ENCODE data around the gene MEX3C.

The MEX3C gene

GRCh38 chr18:51151185-51151567, 46.3 kb downstream of the MEX3C start:
- no peak for ATAC-seq
- Mint-ChIP-seq H3K4me1 (peaks cover 45% of the 10 kb centered on the region), H3K36me3 (no peaks in the 10 kb centered on the region), H3K9me3 (no peaks in the 10 kb centered on the region), H3K27ac (peak overlapping the region; percentile 100), H3K27me3 (no peaks in the 10 kb centered on the region), H3K4me3 (no peak overlapping the region)

DNA sequence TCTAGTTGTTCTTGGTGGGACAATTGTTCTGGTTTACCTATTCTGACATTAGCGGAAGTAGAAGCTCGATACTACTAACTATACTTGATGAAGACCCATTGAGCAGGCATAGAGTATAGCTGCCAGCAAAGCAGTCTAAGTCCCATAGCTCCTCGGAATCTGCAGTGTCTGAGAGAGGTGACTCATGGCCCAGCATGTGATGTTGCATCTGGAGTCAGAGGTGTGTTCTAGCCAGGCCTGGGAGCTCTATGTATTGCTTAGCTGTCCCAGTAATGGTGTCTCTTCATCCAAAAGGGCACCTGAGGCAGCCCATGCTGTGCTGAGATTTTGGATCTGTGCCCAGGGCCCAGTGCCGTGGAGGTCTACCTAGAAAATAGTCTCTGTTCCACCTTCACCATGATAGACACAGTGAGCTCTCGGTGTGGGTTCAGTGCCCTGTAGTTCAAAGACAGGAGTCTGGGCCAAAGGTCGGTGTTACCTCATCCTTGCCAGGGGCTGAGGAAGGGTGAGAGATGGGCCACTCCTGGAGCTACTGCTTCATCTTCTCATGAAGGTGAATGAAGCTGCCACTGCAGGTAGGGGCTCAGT, 47.3 kb downstream of the MEX3C start:
- Mint-ChIP-seq H3K4me1 (peaks cover 45% of the 10 kb centered on the region), H3K4me3 (no peak overlapping the region), H3K9me3 (no peaks in the 10 kb centered on the region), H3K27ac (peak overlapping the region; percentile 100), H3K27me3 (no peaks in the 10 kb centered on the region), H3K36me3 (no peaks in the 10 kb centered on the region)
- ATAC-seq: no peak

DNA sequence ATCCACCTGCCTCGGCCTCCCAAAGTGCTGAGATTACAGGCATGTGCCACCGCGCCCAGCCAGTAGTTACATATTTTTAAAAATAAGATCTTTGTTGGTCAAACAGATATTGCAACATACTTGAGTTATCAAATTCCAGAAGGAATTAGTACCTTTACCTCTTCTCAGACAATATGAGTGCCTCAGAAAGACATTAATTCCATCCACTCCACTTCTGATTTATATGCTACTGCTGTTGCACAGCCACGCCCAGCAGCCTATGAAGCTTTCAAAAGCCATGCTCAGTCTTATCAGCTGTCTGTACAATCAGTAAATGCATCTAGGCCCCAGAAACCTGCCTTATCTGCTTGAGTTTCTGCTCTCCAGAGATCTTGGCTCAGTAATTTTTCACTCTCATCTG, 47.8 kb downstream of the MEX3C start:
- H3K9me3 Mint-ChIP-seq: no peaks in the 10 kb centered on the region
- H3K27ac Mint-ChIP-seq: peak overlapping the region; percentile 100
- no peak for ATAC-seq
- H3K36me3 Mint-ChIP-seq: no peaks in the 10 kb centered on the region
- H3K4me3 Mint-ChIP-seq: no peak overlapping the region
- H3K4me1 Mint-ChIP-seq: peaks cover 44% of the 10 kb centered on the region
- no peaks in the 10 kb centered on the region for H3K27me3 Mint-ChIP-seq

- H3K9me3 Mint-ChIP-seq: no peaks in the 10 kb centered on the region
- H3K27me3 Mint-ChIP-seq: no peaks in the 10 kb centered on the region
- no peak overlapping the region for H3K4me3 Mint-ChIP-seq
- peaks cover 25% of the 10 kb centered on the region for H3K4me1 Mint-ChIP-seq
- no peaks in the 10 kb centered on the region for H3K36me3 Mint-ChIP-seq
- H3K27ac Mint-ChIP-seq: peak overlapping the region; percentile 49
- ATAC-seq: no peak
Observed at GRCh38 chr18:51146909-51147308, 50.6 kb downstream of the MEX3C start.

DNA sequence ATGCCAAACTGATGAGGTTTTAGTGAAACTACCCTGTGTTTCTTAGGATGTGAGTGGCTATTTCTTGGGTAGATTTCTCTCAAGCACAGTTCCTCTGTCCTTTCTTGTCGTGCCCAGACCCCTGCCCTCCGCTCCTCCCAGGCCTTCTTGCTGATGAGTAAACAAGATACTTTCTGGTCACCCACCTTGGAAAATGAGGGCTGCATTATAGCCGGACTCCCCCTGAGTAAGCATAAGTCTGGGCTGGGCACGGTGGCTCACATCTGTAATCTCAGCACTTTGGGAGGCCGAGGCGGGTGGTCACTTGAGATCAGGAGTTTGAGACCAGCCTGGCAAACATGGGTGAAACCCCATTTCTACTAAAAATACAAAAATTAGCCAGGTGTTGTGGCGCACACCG, 58.5 kb downstream of the MEX3C start:
- Mint-ChIP-seq H3K4me3 (no peak overlapping the region), H3K27me3 (no peaks in the 10 kb centered on the region), H3K4me1 (peaks cover 30% of the 10 kb centered on the region), H3K36me3 (no peaks in the 10 kb centered on the region), H3K27ac (peak overlapping the region; percentile 11), H3K9me3 (no peaks in the 10 kb centered on the region)
- ATAC-seq: no peak

DNA sequence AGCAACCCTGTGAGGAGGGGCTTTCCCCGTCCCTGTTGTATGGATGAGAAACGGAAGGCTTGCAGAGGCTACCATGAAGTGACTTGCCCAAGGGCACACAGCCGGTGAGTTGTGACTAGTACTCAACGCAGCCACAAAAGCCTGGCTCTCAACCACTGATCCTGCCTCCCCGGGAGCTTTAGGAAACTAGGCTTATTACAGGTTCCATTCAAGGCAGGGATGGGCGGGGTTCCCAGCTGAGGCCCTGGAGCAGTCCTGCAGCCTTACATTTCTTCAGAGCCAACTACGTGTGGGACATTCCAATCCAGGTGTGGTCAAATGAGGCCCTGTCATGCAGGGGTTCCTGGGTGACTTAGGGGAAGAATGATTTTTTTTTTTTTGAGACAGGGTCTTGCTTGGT, 59.6 kb downstream of the MEX3C start:
- Mint-ChIP-seq H3K4me1 (peaks cover 30% of the 10 kb centered on the region), H3K4me3 (no peak overlapping the region), H3K9me3 (no peaks in the 10 kb centered on the region), H3K27ac (peak overlapping the region; percentile 11), H3K27me3 (no peaks in the 10 kb centered on the region), H3K36me3 (no peaks in the 10 kb centered on the region)
- ATAC-seq: no peak

DNA sequence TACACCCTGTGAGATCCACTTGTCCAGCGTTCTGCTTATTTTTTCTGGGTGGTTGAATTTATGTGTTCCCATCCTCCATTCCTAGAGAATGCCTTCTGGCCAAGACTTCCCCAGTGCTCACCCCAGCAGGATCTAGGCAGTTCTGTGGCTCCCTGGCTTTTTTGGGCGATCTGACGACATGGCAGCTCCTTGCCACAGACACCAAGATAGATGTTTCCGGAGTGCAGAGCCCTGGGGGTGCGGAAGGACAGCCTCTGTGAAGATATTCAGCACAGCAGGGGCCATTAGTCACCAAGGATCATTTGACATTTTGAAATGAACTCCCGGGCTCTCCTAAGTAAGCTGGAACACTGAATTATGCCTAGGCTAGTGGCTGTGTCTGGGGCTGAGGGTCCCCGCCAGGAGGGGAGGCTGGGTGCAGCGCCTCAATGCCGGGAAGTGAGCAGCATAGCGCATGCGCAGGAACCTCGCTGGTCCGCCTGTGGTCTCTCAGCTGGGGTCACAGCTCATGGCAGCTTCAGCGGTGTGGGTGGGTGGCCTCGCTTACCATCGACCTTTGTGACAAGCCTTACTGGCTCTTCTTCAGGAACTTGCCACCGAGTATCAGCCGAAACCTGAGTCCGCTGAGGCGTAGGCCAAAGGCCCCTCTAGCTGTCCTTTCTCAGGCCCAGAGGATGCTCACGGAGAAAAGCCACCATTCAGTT, 60.3 kb downstream of the MEX3C start:
- ATAC-seq: no peak
- no peaks in the 10 kb centered on the region for H3K9me3 Mint-ChIP-seq
- H3K27me3 Mint-ChIP-seq: no peaks in the 10 kb centered on the region
- no peaks in the 10 kb centered on the region for H3K36me3 Mint-ChIP-seq
- peak overlapping the region; percentile 11 for H3K27ac Mint-ChIP-seq
- H3K4me1 Mint-ChIP-seq: peaks cover 26% of the 10 kb centered on the region
- no peak overlapping the region for H3K4me3 Mint-ChIP-seq

DNA sequence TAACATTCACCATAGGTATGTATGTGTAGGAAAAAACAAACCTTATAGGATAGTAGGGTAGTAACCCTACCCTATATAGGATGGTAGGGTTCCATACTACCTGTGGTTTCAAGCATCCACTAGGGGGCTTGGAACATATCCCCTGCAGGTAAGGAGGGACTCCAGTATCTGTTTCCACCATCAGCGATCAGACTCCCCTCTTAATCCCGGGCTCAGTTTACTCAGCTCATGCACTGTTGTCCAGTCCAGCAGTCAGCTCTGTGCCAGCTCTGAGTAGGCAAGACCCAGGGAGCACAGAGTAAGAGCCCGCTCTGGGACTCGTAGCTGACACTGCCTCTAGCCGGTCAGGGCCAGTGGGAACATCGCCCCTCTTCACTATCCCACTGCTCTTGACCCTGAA, 61.7 kb downstream of the MEX3C start:
- H3K27me3 Mint-ChIP-seq: no peaks in the 10 kb centered on the region
- H3K4me1 Mint-ChIP-seq: peaks cover 21% of the 10 kb centered on the region
- H3K27ac Mint-ChIP-seq: no peak overlapping the region
- no peaks in the 10 kb centered on the region for H3K9me3 Mint-ChIP-seq
- H3K4me3 Mint-ChIP-seq: no peak overlapping the region
- peak; percentile 59 for ATAC-seq
- H3K36me3 Mint-ChIP-seq: no peaks in the 10 kb centered on the region

GRCh38 chr18:51135364-51135763, 62.1 kb downstream of the MEX3C start:
- Mint-ChIP-seq H3K27ac (no peak overlapping the region), H3K36me3 (no peaks in the 10 kb centered on the region), H3K4me3 (no peak overlapping the region), H3K4me1 (peaks cover 21% of the 10 kb centered on the region), H3K9me3 (no peaks in the 10 kb centered on the region), H3K27me3 (no peaks in the 10 kb centered on the region)
- ATAC-seq: no peak

DNA sequence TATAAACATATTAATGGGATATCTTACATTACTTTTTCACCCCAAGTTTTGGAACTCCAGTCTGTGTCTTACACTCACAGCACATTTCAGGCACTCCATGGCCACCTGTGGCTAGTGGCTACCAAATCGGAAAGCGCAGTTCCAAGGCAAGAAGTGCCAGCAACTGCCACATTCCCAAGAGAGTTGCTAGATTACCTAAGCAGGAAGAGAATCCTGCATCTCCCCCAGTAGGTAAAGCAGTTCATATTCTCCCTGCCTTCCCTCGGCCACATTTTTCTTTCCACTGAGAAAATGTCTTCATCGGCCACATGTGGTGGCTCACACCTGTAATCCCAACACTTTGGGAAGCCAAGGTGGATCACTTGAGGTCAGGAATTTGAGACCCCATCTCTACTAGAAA, 62.8 kb downstream of the MEX3C start:
- Mint-ChIP-seq H3K27ac (no peak overlapping the region), H3K4me3 (no peak overlapping the region), H3K27me3 (no peaks in the 10 kb centered on the region), H3K4me1 (peaks cover 21% of the 10 kb centered on the region), H3K36me3 (no peaks in the 10 kb centered on the region), H3K9me3 (no peaks in the 10 kb centered on the region)
- ATAC-seq: no peak

DNA sequence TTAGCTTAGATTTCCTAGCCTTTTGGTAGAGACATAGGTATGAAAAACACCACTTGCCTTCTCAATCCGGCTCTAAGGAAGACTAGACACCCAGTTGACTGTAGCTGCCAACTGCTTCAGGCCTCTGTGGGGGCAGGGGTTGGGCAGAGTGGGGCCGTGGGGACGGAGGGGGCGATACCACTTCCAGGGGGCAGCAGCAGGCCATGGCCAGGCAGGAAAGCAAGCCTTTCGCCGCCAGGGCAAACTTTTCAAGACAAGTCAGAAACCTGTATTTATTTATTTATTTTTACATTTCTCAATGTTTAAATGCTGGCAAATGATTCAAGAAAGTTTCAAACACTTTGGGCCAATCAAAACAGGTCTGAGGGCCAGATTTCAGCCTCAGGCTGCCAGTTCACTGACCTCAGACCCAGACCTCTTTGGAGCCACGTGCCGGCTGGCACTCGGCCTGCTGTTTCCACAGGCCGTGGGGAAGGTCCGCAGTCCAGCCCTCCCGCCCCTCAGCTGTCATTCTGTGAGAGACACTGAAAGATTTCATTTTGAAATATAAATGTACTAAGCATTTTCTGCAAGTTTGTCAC, 63.8 kb downstream of the MEX3C start:
- no peaks in the 10 kb centered on the region for H3K36me3 Mint-ChIP-seq
- ATAC-seq: no peak
- H3K27me3 Mint-ChIP-seq: no peaks in the 10 kb centered on the region
- no peaks in the 10 kb centered on the region for H3K9me3 Mint-ChIP-seq
- peaks cover 16% of the 10 kb centered on the region for H3K4me1 Mint-ChIP-seq
- H3K27ac Mint-ChIP-seq: no peak overlapping the region
- no peak overlapping the region for H3K4me3 Mint-ChIP-seq

- peaks cover 6% of the 10 kb centered on the region for H3K4me1 Mint-ChIP-seq
- H3K4me3 Mint-ChIP-seq: no peak overlapping the region
- H3K9me3 Mint-ChIP-seq: no peaks in the 10 kb centered on the region
- no peak overlapping the region for H3K27ac Mint-ChIP-seq
- ATAC-seq: no peak
- no peaks in the 10 kb centered on the region for H3K36me3 Mint-ChIP-seq
- H3K27me3 Mint-ChIP-seq: no peaks in the 10 kb centered on the region
Observed at GRCh38 chr18:51132256-51132935, 65.1 kb downstream of the MEX3C start.

- Mint-ChIP-seq H3K27ac (no peak overlapping the region), H3K9me3 (no peaks in the 10 kb centered on the region), H3K4me1 (no peaks in the 10 kb centered on the region), H3K27me3 (no peaks in the 10 kb centered on the region), H3K4me3 (no peak overlapping the region), H3K36me3 (no peaks in the 10 kb centered on the region)
- ATAC-seq: no peak
Observed at GRCh38 chr18:51128533-51128932, 68.9 kb downstream of the MEX3C start.

GRCh38 chr18:51127664-51128063, 69.8 kb downstream of the MEX3C start:
- Mint-ChIP-seq H3K36me3 (no peaks in the 10 kb centered on the region), H3K27me3 (no peaks in the 10 kb centered on the region), H3K9me3 (no peaks in the 10 kb centered on the region), H3K27ac (no peak overlapping the region), H3K4me1 (no peaks in the 10 kb centered on the region), H3K4me3 (no peak overlapping the region)
- ATAC-seq: no peak

DNA sequence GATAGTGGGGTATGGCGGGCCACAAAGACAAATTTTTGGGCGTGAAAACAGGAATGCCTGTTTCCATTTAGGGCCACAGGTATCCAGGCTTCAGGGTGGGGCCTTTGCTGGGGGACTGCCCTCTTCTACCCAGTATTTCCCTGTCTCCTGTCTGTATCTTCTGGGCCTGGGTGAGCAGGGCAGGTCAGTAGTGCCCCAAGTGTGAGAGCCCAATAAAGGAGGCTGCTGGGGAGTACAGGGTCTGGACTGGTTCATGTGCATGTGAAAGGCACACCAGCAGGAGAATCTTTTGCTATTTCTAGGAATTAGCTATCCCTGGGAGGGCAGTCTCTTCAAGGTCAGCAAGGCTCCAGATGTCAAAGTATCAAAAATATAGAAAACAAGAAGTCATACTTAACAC, 71.5 kb downstream of the MEX3C start:
- no peak for ATAC-seq
- Mint-ChIP-seq H3K4me3 (no peak overlapping the region), H3K27ac (peak overlapping the region; percentile 18), H3K27me3 (no peaks in the 10 kb centered on the region), H3K36me3 (no peaks in the 10 kb centered on the region), H3K9me3 (no peaks in the 10 kb centered on the region), H3K4me1 (no peaks in the 10 kb centered on the region)
